Retinal pigment epithelial cell (primary cell): ENCODE results near the gene CPAMD8.
"Not testable (repeated sequence)": the region's sequence is repeated elsewhere in the genome, so short reads cannot be mapped to it uniquely, and the experiment has no call there.

Experiments
- DNase-seq: peaks from one replicate; pipeline ENCODE4 v3.0.0-alpha.2; 2010; ENCODE audit warnings: low read depth
- H3K4me3 ChIP-seq: 2 replicates; pipeline ENCODE4 v1.5.1; 2011; ENCODE audit warnings: mild to moderate bottlenecking, low read length, control low read depth, moderate library complexity
- TF ChIP-seq, protein P1 (sequence below): conservative IDR thresholded peaks from 2 replicates; pipeline ENCODE4 v1.5.1; 2011; ENCODE audit warnings: low read depth, low read length, control low read depth, inconsistent platforms

Gene CPAMD8

DNA sequence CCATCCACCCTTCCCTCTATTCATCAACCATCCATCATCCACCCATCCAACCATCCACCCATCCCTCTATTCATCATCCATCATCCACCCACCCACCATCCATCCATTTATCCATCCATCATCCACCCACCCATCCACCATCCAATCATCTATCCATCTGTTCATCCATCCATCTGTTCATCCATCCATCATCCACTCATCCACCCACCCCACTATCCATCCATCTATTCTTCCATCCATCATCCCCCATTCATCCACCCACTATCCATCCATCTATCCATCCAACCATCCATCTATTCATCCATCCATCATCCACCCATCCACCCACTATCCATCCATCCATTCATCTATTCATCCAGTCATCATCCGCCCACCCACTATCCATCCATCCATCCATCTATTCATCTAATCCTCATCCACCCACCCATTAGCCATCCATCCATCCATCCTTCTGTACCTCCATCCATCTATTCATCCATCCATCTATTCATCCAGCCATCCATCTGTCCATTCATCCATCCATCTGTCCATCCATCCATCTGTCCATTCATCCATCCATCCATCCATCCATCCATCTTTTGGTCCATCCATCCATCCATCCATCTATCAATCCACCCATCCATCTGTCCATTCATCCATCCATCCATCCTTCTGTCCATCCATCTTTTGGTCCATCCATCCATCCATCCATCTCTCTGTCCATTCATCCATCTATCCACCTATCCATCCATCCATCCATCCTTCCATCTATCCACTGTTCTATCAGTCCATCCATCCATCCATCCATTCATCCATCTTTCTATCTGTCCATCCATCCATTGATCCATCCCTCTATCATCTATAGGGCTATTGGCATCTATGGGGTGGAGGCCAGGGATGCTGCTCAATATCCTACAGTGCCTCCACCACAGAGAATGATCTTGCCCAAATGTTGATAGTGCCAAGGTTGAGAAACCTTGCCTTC lies 47.5 kb downstream of the CPAMD8 start:
- H3K4me3 ChIP-seq = no peak overlapping the region
- DNase-seq = no peak
- TF ChIP-seq, protein P1, sequence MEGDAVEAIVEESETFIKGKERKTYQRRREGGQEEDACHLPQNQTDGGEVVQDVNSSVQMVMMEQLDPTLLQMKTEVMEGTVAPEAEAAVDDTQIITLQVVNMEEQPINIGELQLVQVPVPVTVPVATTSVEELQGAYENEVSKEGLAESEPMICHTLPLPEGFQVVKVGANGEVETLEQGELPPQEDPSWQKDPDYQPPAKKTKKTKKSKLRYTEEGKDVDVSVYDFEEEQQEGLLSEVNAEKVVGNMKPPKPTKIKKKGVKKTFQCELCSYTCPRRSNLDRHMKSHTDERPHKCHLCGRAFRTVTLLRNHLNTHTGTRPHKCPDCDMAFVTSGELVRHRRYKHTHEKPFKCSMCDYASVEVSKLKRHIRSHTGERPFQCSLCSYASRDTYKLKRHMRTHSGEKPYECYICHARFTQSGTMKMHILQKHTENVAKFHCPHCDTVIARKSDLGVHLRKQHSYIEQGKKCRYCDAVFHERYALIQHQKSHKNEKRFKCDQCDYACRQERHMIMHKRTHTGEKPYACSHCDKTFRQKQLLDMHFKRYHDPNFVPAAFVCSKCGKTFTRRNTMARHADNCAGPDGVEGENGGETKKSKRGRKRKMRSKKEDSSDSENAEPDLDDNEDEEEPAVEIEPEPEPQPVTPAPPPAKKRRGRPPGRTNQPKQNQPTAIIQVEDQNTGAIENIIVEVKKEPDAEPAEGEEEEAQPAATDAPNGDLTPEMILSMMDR = no peak

DNA sequence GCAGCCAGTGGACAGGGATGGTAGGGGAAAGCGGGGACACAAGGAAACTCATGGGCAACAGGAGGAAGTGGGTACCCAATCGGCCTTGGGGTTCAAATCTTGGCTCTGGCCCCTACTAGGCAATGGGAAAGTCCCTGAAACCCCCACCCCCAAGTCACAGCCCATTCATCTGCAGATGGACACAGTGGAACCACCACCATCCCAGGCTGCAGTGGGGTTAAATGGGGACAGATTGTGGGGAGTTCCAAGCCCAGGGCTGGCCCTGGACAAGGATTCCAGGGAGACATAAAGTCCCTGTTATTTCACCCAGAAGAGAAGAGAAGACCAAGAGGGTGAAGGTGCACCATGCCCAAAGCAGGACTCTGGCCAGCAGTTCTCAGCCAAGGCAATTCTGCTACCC lies 48.5 kb downstream of the CPAMD8 start:
- no peak for DNase-seq
- no peak overlapping the region for H3K4me3 ChIP-seq
- TF ChIP-seq, protein P1 = no peak

GRCh38 chr19:16977306-16977705 lies 49.3 kb downstream of the CPAMD8 start:
- TF ChIP-seq, protein P1 = no peak
- H3K4me3 ChIP-seq = no peak overlapping the region
- DNase-seq = no peak

GRCh38 chr19:16976446-16976845 lies 50.2 kb downstream of the CPAMD8 start:
- no peak for DNase-seq
- H3K4me3 ChIP-seq = no peak overlapping the region
- TF ChIP-seq, protein P1 = no peak

GRCh38 chr19:16970821-16971220 lies 55.8 kb downstream of the CPAMD8 start:
- TF ChIP-seq, protein P1 = no peak
- H3K4me3 ChIP-seq = no peak overlapping the region
- DNase-seq = no peak

- H3K4me3 ChIP-seq = no peak overlapping the region
- no peak for DNase-seq
- TF ChIP-seq, protein P1 = no peak
These were observed 57.5 kb downstream of the CPAMD8 start for GRCh38 chr19:16969135-16969534.

DNA sequence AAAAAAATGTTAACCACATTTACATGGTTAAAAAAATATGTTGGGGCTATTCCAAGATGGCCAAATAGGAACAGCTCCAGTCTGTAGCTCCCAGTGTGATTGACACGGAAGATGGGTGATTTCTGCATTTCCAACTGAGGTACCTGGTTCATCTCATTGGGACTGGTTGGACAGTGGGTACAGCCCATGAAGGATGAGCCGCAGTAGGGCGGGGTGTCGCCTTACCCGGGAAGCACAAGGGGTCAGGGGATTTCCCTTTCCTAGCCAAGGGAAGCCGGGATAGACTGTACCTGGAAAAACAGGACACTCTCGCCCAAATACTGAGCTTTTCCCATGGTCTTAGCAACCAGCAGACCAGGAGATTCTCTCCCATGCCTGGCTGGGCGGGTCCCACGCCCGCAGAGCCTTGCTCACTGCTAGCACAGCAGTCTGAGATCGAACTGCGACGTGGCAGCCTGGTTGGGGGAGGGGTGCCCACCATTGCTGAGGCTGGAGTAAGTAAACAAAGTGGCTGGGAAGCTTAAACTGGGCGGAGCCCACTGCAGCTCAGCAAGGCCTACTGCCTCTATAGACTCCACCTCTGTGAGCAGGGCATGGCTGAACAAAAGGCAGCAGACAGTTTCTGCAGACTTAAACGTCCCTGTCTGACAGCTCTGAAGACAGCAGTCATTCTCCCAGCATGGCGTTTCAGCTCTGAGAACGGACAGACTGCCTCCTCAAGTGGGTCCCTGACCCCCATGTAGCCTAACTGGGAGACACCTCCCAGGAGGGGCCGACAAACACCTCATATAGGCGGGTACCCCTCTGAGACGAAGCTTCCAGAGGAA lies 65.4 kb downstream of the CPAMD8 start:
- DNase-seq, H3K4me3 ChIP-seq: not testable (repeated sequence)

- not testable (repeated sequence) for DNase-seq, H3K4me3 ChIP-seq
These were observed 68.3 kb downstream of the CPAMD8 start for GRCh38 chr19:16958277-16958676.
